Activated T-helper 1 cell treated with anti-CD3 and anti-CD28 coated beads, Interleukin-2, amount 50 U/mL, for 16 hours (primary cell): Measurements from ENCODE around the gene SLC2A5.
"Not testable (repeated sequence)": the region's sequence is repeated elsewhere in the genome, so short reads cannot be mapped to it uniquely, and the experiment has no call there.

ENCODE experiments used
- DNase-seq, 2 donors: peaks; one replicate each; pipeline ENCODE4 v3.0.0-alpha.2; 2020; ENCODE audit warnings: low read depth in 1 of 2, low spot score in 1 of 2

Gene SLC2A5

DNA sequence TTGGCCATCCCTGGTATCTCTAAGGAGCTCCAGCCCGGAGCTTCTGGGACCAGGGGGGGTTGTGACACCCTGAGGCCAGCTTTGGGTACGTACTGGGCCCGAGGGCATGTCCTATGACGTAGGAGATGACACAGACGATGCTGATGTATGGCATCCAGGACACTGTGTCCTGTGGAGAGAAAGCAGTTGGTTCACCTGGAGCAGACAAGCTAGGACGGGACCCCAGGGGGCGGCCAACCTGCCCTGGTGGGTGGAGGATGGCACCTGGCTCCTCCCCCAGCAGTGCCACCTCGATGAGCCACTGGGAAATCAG is 31.1 kb downstream of the SLC2A5 start:
- no peak for DNase-seq

DNA sequence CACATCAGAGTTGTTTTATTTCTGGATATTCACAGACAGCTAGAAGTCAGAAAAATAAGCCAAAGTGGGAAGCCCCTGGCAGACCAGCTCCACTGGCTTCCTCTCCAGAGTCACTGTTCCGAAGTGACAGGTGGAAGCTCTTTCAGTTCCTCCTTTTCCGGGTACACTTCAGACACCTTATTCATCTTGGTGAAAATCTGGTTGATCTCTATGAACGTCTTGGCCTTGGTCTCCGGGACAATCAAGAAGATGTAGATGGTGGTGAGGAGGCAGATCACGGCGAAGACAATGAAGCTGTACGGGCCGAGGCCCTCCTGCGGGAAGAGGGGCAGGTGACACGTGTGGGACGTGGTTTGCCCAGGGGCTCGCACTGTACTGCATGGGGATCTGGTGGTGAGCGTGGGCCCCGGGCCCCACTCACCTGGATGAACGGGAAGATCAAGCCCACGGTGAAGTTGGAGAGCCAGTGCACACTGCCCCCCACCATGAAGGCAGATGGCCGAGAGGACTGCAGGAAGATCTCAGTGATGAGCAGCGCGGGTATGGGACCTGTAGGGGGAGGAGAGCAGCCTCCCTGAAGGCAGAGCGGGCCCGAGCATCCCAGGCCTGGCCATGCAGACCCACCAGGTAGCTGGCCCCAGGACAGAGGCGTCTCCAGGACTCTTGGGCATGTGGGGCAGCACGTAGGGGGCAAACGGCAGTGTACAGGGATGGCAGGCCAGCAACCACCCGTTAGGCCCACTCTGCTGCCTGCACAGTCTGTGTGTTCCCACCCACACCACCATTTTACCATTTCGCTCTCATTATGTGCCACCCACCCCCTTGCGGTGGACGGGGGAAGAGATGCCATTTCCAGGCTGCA is 31.7 kb downstream of the SLC2A5 start:
- DNase-seq: no peak

DNA sequence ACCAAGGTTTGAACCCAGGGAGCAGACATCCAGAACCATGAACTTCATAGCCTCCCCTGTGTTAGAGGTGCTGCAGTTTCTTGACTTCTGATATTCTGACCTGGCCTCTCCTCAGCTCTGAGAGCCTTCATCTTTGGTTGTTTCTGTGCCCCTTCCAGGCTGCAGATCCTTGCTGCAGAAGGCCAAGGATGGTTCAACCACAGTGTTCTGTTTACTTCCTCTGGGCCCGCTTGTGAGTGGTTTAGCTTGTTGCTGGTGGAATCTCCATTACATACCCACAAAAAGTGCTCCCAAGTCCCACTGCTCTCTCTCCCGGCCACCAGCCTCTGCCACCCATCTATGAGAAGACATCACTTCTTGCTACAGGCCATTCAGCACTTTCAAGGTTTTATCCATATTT is 34.2 kb downstream of the SLC2A5 start:
- no peak for DNase-seq

DNA sequence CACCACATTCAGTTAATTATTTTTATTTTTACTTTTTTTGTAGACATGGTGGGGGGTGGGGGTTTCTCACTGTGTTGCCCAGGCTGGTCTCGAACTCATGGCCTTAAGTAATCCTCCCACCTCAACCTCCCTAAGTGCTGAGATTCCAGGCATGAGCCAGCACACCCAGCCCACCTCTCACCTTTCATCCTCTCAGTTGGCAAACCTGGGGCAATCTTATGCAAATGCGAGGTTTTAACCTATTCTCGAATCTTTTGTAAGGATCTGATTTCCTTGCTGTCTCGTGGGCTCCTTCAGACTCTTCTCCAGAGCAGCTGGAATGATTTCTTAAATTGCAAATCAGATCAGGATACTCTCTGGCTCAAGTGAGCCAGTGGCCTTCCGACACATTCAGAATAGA is 36.1 kb downstream of the SLC2A5 start:
- DNase-seq: no peak

DNA sequence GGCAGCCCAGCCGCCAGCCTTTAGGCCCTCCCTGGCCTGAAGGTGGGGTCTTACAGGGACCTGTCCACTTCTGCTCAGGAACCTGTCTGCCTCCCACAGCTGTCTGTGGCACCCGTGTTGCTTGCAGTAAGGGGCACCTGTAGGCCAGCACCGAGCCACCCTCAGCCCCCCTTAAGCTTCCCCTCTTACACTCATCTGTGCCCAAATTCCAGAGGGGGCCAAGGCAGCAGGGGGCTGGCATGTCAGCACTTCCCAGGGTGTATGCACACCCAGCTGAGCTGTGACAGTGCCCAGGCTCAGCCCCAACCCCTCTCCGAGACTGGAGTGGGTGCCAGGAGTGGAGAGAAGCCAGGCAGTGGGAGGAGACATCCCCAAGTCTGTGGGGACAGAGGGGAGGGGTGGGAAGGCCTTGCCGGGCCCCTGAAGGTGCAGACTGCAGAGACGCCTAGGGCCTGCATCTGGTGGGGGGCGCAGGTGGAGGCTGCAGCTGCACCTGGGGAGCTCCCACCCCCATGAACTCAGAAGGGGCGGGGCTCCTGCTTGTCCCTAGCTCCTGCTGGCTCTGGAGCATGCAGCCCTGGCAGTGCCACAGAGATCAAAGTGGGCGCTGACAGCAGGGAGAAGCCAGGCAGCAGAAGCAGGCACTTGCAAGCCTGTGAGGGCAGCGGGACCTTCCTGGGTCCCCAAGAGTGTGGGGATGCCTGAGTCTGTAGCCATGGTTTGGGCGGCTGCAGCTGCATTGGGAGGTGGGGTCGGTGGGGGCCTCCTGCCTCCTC is 37.8 kb downstream of the SLC2A5 start:
- DNase-seq: no peak

DNA sequence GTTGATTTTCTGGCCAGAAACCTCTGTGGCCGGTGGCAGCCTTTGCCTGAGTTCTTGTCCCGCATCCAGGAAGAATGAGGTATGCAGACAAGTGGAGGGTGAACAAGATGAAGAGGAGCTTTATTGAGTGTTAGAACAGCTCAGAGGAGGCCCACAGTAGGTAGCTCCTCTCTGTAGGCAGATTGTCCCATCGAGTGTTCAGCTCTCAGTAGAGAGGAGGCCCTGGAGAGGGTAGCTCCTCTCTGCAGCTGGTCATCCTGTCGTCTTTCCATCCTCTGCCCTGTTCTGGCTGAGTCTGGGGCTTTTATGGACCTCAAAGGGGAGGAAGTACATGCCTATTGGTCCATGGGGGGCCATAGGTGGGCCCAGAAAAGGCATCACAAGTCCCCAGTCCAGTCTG is 38.4 kb downstream of the SLC2A5 start:
- DNase-seq: not testable (repeated sequence)

DNA sequence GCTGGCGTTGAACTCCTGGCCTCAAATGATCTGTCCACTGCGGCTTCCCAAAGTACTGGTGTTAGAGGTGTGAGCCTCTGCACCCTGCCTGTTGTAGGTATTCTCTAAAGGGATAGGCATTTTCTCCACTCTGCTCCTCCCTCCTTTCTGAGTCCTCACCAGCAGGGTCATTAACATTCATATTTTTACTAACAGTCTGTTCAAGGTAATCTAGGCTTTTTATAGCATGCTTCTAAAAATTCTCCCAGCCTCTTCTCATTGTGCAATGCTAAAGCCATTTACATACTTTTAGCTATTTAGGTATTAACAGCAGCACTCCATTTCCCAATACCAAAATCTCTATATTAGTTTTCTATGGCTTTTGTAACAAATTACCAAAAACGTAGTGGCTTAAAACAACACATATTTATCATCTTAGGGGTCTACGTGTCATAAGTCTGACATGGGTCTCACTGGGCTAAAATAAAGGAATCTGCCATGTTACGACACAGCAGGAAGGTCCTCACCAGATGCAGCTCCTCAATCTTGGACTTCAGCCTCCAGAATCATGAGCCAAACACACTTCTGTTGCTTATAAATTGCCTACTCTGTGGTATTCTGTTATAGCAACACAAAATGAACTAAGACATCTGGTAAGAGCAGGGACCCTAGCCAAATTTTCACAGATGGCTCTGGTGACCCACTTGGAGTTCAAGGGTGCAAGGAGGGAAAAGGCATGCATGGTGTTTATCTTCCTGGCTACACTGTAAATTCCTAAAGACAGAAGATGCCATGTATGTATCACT is 40.3 kb downstream of the SLC2A5 start:
- no peak for DNase-seq

DNA sequence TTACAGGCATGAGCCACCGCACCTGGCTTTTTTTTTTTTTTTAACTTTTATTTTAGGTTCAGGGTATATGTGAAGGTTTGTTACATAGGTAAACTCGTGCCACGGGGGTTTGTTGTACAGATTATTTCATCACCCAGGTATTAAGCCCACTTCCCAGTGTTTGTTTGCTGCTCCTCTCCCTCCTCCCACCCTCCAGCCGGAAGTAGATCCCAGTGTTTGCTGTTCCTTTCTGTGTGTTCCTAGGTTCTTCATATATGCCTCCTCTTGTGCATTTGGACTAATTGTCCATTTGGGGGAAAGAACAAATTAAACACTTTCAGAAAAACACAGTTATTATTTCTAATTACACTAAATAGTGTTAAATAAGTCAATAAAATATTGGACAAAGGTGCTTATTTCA is 42.1 kb downstream of the SLC2A5 start:
- DNase-seq: no peak

DNA sequence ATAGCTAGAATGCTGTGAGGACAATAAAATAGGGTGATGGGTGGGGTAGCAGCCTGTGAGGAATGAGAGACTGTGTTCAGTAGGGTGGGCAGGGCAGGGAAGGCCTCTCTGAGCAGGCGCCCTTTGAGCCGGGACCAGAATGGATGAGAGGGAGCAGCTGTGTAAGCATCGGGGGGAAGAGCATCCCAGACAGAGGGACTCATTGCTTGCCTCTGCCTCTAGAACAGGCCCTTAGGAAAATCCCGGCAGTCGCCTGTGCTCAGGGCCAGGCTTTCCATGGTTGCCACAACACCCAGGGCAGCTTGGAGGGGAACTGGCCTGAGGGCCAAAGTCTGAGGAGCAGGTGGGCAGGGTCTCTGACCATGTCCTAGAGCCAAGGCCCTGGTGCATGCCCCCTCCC is 44.0 kb downstream of the SLC2A5 start:
- no peak for DNase-seq

DNA sequence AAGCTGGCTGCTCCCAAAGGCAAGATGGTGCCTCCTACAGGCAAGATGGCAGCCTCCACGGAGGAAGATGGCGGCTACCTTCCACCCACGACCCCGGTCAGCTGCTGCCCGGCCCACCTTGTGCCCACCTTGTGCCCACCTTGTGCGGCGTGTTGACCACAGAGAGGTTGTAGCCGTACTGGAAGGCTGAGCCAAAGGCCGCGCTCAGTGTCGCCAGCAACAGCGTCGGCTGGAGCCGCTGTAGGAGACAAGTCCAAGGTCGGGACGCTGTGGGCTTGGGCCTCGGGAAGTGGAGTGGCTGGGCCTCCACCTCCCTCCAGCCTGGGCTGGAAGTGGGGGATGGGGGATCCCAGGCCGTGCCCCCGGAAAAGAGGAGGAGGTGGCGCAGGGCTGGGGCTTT is 44.6 kb downstream of the SLC2A5 start:
- DNase-seq: no peak

DNA sequence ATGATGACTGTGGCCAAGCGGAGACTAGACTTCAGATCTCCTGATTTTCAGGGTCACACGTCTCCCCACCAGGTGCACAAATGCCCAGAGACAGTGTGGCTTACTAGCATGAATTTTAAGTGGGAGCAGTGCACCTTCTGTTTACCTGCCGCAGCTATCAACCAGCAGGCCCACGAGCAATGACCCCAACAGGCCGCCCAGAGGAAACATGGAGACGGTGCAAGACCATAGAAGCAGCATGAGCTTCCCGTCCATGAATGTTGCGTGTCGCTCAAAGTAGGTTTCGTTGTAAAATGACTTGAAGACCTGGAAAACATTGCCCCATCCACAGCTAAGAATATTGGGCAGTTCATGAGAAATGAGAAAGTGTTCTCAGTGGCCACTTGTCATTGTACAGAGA is 46.7 kb downstream of the SLC2A5 start:
- DNase-seq: no peak

DNA sequence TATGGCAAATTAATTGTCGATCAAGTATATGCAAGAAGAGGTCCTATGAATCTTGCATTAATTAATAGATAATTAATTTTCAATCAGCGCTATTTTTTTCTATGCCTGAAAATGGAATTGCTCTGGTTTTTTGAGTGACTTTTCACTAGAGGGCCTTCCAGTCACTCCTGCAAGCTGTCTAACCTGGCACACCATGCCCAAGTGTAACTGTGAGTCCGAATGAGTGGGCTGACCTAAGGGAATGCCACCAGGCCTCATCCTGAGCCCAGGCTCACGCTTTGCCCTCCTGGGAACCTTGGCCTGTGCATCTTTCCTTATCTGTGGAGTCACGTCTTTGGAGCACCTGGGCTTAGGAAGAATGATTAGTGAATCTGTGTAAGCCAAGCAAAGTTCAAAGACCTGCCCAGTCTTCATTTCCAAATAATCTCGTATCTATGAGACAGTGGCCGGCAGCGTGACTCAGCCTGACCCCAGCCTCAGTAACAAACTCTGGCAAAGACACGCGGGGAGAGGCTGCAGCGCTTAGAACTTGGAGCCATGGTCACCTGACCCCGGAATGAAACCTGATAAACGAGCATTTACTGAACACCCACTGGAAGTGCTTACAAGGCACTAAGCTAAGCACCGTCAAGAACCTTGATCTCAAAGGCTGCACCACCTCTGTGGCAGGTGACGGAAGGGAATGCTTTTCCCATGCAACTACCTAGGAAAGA is 47.3 kb downstream of the SLC2A5 start:
- not testable (repeated sequence) for DNase-seq

DNA sequence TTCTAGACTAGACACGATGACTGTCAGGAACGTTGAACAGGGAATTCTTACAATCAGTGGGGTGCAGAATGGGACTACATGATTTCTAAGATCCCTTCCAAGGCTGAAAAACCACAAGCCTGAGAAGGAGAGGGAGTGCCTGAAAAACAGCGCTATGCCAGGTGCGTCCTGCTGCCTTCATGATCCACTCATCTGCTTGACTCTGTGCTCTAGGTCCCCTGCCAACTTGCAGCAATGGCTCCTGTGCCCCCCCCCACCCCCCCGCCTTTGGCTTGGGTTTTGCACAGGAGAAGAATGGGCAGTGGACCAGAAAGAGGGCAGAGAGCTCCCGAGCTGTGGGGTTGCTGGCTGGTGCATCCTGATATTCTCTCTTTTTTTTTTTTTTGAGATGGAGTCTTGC is 49.1 kb downstream of the SLC2A5 start:
- DNase-seq: no peak

DNA sequence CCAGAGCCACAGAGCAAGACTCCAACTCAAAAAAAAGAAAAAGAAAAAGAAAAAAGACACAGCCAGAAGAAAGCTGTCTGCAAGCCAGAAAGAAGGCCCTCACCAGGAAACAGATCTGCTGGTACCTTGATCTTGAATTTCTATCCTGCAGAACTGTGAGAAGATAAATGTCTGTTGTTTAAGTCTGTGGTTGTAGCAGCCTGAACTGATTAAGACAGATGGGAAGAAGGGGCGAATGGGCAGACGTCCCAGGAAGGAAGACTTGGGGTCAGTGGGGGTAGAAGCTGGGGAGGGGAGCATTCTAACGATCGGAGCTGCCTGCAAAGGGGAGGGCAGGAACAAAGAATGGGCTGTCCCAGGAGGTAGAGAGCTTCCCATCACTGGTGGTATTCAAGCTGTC is 49.5 kb downstream of the SLC2A5 start:
- no peak for DNase-seq

DNA sequence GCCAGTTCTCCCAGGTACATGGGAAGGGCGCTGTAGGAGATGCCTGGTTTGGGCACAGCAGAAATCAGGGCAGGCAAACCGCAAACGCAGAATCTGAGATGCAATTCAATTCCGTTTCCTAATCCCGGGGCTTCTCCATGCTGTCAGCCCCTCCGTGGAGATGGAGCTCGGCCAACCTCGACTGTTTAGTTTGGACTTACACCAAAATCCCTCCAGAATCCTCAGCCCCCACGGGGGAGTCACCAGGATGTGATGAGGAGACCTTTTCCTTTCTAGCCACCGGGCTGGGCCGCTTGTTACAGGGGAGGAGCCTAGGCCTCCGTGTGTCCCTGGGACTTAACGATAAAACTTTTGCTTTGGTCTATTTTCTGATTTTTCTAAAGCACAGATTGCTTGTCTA is 51.1 kb downstream of the SLC2A5 start:
- no peak for DNase-seq

DNA sequence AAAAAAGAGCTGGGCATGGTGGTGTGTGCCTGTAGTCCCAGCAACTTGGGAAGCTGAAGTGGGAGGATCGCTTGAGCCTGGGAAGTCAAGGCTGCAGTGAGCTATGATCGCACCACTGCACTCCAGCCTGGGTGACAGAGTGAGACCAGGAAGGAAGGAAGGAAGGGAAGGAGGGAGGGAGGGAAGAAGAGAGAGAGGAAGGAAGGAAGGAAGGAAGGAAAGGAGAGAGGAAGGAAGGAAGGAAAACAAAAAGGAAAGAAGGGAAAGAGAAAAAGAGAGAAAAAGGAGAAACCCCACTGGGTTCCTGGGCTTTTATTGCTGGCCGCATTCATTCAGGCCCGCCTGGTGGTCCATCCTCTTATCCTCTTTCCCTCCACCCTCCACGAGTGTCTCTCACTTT is 53.0 kb downstream of the SLC2A5 start:
- no peak for DNase-seq

DNA sequence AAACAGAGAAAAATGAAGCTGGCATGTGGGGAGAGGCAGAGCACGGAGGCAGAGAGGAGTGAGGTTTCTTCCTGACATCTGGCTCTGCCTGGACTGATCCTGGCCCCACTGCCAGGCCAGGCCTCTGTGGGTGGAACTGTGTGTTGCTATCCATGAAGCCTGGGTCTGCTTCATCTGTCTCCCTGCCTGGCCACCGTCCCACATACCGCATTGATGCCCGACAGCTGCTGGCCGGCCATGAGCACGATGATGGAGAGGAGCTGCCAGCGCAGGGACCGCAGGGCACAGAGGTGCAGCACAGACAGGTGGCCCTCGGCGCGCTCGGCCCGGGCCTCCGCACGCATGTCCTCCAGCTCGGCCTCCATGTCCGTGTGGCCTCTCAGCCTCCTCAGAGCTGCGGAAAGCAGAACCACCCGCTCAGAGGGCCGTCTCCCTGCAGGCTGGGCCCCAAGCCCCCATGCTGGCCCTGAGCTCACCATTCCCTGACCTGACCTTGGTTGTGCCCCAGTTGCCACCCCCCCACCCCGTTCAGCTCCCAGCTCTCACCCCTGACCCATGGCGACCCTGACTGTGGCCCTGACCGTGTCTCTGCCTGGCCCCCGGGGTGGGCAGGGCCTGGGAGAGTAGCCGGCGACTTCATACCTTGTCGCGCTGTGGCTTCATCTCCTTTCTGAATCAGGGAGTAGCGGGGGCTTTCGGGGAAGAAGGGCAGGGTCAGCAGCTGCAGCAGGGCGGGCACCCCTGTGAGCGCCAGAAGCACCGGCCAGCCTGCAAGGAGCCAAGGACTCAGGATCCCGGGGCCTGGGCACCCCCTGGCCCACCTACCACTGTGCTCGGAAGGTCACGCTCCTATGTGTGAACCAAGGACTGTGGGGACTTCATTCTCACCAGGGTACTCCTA is 54.7 kb downstream of the SLC2A5 start:
- DNase-seq: no peak

DNA sequence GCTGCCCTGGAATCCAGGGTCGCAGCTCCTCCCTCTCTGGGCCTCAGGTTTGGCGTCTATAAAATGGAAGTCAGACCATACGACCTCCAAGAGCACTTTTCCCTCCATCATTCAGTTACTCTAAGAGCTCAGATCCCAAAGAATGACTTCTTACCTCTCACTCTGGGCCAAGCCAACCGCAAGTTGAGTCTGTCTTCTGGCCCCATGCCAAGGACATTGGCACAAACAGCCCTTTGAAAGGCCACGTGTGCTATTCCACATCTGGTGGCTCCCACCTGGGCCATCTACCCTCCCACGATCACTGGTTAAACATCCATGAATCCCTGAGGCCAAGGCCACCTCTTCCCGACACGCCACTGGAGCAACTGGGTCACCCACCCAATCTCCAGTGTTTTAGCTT is 55.6 kb downstream of the SLC2A5 start:
- DNase-seq: no peak

DNA sequence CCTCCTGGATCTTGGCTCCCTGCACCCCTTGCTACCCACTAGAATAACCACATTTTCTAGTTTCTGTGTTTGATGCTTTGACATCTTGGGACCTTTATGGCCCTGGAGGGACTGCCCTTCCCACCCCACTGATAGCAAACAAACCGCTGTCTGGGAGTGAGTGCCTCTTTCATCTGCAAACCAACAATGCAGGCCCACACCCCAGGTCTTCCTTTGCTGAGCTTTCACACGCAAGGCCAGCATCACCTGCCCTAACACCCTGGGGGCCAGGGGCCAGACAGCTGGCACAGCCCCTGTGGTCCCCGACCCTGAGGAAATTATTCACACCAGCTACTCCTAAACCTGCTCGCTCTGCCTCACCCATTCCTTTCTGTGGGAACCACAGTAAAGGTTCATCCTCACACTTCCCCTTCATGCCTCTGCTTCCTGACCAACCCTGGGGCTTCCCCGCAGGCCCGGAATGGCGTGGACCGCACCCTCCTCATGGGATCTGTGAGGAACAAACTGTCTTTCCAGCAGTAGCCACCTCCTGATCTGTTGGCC is 58.6 kb downstream of the SLC2A5 start:
- no peak for DNase-seq
